SK-N-SH (cell line): ENCODE data around the gene NOTCH2.

Experiments
- EP300 ChIP-seq, 2 experiments: IDR thresholded peaks; 2 replicates each; pipeline versions ENCODE4 v1.4.0 to v1.6.1; 2012; ENCODE audit warnings: borderline replicate concordance in 1 of 2, low read depth in 1 of 2, low read length in 1 of 2
- JUND ChIP-seq: IDR thresholded peaks from 2 replicates; pipeline ENCODE4 v1.4.0; 2012
- POLR2AphosphoS5 ChIP-seq: IDR thresholded peaks from 2 replicates; pipeline ENCODE4 v1.6.1; 2012; ENCODE audit warnings: low read depth, low read length
- REST ChIP-seq: IDR thresholded peaks from 2 replicates; pipeline ENCODE4 v1.6.1; 2012; ENCODE audit warnings: mild to moderate bottlenecking, low read depth, low read length, moderate library complexity
- RFX5 ChIP-seq: IDR thresholded peaks from 2 replicates; pipeline ENCODE4 v1.6.1; 2012; ENCODE audit warnings: mild to moderate bottlenecking, improper control_type of control experiment, low read length
- RXRA ChIP-seq: IDR thresholded peaks from 2 replicates; pipeline ENCODE4 v1.4.0; 2012; ENCODE audit warnings: low read depth, mild to moderate bottlenecking, borderline replicate concordance
- TCF12 ChIP-seq: IDR thresholded peaks from 2 replicates; pipeline ENCODE4 v1.4.0; 2012
- YY1 ChIP-seq: IDR thresholded peaks from 2 replicates; pipeline ENCODE4 v1.4.0; 2012; ENCODE audit warnings: low read depth, mild to moderate bottlenecking
- TF ChIP-seq, protein P1 (sequence below): fragments of 200-600 bp; sonication (generic); IDR thresholded peaks from 2 replicates; pipeline ENCODE4 v1.6.1; 2017; ENCODE audit warnings: antibody characterized with exemption, mild to moderate bottlenecking, moderate library complexity

GRCh38 chr1:119909890-119910596 lies 159.4 kb downstream of the NOTCH2 start:
- TF ChIP-seq, protein P1, sequence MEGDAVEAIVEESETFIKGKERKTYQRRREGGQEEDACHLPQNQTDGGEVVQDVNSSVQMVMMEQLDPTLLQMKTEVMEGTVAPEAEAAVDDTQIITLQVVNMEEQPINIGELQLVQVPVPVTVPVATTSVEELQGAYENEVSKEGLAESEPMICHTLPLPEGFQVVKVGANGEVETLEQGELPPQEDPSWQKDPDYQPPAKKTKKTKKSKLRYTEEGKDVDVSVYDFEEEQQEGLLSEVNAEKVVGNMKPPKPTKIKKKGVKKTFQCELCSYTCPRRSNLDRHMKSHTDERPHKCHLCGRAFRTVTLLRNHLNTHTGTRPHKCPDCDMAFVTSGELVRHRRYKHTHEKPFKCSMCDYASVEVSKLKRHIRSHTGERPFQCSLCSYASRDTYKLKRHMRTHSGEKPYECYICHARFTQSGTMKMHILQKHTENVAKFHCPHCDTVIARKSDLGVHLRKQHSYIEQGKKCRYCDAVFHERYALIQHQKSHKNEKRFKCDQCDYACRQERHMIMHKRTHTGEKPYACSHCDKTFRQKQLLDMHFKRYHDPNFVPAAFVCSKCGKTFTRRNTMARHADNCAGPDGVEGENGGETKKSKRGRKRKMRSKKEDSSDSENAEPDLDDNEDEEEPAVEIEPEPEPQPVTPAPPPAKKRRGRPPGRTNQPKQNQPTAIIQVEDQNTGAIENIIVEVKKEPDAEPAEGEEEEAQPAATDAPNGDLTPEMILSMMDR: no peak
- TF ChIP-seq POLR2AphosphoS5 (no peak), EP300 (IDR thresholded peaks at IDR 0.05; ENCODE audit: borderline replicate concordance in 1 of 2, low read depth in 1 of 2, low read length in 1 of 2) (no peak), RXRA (no peak), TCF12 (no peak), JUND (no peak), YY1 (no peak), RFX5 (no peak), REST (no peak)
